GM21529 (cell line): ENCODE measurements around the gene SMAD3.
"Not testable (repeated sequence)": the region's sequence is repeated elsewhere in the genome, so short reads cannot be mapped to it uniquely, and the experiment has no call there.

Source experiments
- ATAC-seq: cut with Tn5 transposase; IDR thresholded peaks from one replicate; pipeline ENCODE4 v1.9.1; 2021; ENCODE audit not compliant: unreplicated experiment

Gene SMAD3

GRCh38 chr15:67138891-67139855 is 73.8 kb downstream of the SMAD3 start:
- ATAC-seq: no peak

- ATAC-seq: peak; percentile 79
Measured at GRCh38 chr15:67140078-67140833, 74.9 kb downstream of the SMAD3 start.

DNA sequence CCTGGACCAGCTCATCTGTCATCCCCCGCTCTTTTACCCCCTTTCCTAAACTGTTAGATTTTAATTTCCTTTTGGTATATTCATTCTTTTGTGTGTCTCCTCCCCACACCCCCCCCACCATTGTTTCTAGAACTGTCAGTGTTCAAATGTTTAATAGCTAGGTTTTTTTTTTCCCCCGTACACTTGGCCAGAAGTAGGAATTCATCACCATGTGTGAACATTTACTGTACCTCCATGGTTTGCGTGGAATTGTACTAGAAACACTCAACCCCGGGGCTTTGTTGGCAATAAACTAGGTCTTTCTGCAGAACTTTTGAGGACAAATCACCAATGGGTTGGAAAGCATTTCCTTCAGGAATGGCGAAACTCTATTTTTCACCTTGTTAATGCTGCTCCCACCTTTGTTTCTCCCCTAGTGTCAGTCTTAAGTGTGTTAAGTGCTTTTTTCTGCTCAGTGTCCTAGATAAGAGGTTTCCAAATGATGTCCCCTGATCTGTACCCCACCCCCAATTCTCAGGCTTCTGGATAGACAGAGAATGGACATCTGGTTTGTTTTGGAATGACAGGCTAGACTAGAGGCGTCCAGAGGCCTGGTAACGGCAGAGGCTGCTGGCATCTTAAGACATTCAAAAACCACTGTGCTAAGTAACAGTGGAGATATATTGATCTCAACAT is 76.8 kb downstream of the SMAD3 start:
- ATAC-seq: no peak

GRCh38 chr15:67142767-67143100 is 77.3 kb downstream of the SMAD3 start:
- no peak for ATAC-seq

- no peak for ATAC-seq
Measured at GRCh38 chr15:67143646-67144045, 78.2 kb downstream of the SMAD3 start.

- no peak for ATAC-seq
Measured at GRCh38 chr15:67144609-67145311, 79.4 kb downstream of the SMAD3 start.

DNA sequence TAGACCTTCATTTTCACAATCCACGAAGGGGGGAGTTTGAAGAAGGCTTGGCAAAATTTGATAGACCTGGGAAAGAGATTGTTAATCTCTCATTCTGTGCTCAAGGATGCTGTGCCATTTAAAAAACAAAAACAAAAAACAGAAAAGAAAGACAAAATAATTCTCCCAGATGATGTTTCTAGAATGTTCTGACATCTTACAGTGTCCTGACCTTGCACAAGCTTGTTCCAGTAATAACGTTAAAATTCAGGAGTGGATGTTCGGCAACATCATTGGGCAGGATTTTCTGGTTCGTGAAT is 79.9 kb downstream of the SMAD3 start:
- no peak for ATAC-seq

DNA sequence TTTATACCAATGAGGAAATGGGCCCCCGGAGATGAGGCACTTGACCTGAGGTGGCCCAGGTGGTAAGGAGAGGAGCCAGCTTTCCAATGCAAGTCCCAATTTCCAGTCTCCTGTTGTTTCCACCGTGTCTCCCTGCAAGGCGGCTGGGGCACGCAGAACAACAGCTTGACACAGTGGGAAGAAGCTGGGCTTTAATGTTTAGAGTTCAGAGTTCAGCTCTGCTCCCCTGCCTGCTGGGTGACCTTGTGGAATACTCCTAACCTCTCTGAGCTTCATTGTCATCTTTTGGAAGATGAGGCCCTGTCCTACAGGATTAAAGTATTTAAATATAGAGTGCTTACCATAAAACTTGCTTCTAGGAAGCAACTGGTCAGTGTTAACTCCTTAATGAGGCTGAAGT is 80.3 kb downstream of the SMAD3 start:
- no peak for ATAC-seq

- no peak for ATAC-seq
Measured at GRCh38 chr15:67146234-67146633, 80.8 kb downstream of the SMAD3 start.

GRCh38 chr15:67146875-67147381 is 81.5 kb downstream of the SMAD3 start:
- no peak for ATAC-seq

DNA sequence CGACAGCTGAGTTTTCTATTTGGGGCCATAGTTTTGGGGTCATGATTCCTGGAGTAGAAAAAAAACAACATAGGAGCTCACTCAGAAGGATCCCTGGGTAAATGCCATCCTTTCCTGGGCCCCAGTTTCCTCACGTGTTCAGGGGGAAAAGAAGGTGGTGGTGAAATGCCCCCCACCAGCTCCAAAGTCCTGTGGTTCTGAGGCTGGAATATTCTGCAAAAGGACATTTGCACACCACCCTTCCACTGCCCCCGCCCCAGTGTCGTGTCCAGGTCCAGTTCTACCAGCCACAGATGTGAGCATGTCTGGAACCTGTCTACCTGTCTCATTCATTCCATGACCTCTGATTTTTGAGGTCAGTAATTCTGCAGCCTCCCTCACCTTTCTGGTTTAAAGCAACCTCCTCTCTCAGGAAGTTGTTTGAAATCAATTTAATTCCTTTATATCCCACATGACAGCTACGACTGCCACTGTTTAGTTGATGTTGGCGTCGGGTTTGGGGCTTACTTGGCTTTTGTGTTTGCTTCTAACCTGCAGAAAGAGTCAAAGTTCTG is 82.1 kb downstream of the SMAD3 start:
- ATAC-seq: no peak

DNA sequence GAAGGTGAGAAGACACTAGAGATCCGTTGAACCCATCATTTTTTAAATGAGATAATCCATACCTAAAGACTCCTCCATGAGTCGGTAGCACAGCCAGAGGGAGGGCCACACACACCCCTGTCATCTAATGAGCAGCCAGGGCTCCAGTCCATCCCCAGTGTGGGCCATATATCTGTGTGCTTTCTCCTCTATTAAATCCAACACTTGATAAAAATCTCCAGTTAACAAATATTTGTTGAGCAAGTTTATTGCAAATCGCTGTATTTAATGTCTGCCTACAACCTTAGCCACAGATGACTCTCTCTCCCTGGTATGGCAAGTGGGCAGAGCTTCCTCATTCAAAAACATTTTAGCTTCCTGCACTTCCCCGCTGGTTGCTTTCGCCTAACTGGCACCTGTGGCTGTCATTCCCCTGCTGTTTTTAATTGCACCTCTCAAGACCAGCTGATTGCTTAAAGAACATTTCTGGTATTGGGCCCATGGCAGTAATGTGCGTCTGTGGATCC is 82.8 kb downstream of the SMAD3 start:
- no peak for ATAC-seq

DNA sequence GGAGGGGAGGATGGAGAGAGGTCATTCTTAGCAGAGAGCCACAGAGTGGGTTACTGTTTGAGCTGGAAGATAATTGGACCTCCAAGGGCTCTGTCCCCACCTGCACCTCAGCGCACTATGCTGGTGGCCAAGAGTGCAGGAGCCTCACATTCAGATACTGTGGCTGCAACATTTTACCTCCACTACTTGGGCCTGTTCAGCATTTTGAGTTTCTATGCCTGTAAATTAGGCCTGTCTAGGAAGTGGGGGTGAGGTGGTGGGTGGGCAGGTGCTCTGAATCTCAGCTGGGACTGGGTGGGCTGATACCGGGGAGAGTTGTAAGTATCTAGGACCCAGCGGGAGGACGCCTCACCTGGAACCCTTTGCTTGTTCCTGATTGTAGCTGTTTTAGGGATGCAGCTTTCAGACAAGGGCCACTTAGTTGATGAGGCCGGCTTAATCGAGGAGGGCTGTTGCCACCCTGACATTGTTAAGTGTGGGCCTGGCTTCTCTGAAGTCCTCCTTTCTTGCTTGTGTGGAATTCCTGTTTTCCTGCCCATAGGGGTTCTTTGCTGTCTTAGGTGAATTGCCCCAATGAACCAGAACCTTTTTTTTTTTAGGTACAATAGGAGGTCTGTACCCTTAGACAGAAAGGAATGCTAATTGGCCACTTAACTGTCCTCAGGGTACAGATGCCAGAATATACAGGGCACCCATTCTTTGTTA is 83.8 kb downstream of the SMAD3 start:
- no peak for ATAC-seq

DNA sequence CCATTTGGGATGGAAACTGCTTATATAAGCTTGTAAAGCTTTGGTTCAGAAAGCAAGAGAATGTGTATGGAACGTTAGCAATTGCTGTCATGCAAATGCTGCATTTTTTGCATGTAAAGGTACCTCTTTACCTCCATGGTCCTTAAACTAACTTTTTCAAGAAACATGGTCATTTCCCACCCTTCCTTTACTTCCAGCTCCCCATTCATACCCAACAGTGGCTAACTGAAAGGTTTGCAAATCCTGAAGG is 84.3 kb downstream of the SMAD3 start:
- no peak for ATAC-seq

DNA sequence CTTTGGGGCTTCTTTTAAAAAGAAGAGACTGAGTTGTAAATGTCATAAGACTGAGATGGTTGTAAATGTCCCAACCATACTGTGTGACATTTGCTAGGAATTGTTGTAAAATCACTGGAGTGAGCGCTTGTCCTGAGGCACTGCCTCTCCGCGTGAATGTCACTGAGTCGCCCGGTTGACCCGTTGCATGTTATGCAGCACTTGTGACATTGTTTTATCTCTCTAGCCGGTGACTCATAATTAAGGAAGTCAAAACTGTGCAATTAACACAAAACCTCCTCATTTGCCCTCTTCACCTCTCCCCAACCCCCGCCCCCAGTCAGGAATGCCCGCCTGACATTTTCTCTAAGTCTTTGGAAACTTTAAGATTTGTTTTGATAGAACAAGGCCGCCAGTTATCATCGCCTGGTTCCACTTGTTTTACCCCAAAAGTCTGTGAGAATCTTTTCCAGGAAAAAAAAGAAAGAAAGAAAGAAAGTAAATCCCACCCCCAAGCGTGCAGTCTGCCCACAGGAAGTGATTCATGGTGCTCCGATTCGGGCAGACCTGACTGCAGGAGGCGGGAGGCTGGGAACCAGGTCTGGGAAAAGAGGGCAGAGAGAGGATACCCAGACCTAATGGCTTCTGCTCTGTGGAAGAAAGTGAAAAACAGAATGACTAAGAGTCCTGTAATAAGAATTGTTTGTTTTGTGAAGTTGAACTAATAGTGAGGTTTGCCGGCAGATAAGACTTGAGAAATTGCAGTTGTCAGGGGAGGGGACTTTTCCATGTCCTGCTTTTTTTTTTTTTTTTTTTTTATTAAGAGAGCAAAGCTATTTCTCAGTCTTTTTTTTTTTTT is 84.8 kb downstream of the SMAD3 start:
- no peak for ATAC-seq

- ATAC-seq: no peak
Measured at GRCh38 chr15:67152429-67152828, 87.0 kb downstream of the SMAD3 start.

DNA sequence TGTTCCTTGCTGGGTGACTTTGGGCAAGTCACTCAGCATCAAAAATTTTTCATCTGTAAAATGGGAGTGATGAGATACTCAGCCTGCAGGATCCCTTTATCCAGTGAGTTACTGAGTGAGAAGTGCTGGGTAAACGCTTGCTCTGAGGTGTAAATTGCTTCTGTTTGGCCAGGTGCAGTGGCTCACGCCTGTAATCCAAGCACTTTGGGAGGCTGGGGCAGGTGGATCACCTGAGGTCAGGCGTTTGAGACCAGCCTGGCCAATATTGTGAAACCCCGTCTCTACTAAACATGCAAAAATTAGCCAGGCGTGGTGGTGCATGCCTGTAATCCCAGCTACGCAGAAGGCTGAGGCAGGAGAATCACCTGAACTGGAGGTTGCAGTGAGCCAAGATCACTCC is 87.6 kb downstream of the SMAD3 start:
- ATAC-seq: not testable (repeated sequence)

- ATAC-seq: no peak
Measured at GRCh38 chr15:67154249-67154648, 88.8 kb downstream of the SMAD3 start.

GRCh38 chr15:67156426-67156825 is 91.0 kb downstream of the SMAD3 start:
- no peak for ATAC-seq
